GM23338 (cell line): Measurements from ENCODE around the gene MMD. TPM values are rescaled to one million over a fixed set of nuclear protein-coding genes. Genes with fewer than 3 reads are reported as not detected.

Experiments
- ATAC-seq: fragments of 200-7000 bp; cut with Tn5 transposase; 3 replicates; pipeline ENCODE4 v1.9.1; 2020
- DNase-seq: peaks from one replicate; pipeline ENCODE4 v3.0.0-alpha.2; 2015; ENCODE audit warnings: low spot score
- H2AFZ ChIP-seq: fragments of 200-600 bp; sonication (generic); 2 replicates; pipeline ENCODE4 v1.8.0; 2016; ENCODE audit warnings: antibody characterized with exemption, mild to moderate bottlenecking, moderate library complexity
- H3F3A ChIP-seq: fragments of 200-600 bp; sonication (generic); replicated peaks from 2 replicates; pipeline ENCODE4 v1.8.0; 2017; ENCODE audit warnings: antibody characterized with exemption, mixed run types, low read depth
- H3K27ac ChIP-seq: fragments of 200-600 bp; sonication (generic); 2 replicates; pipeline ENCODE4 v1.6.1; 2016; ENCODE audit warnings: low read depth
- H3K27me3 ChIP-seq: fragments of 200-600 bp; sonication (generic); 2 replicates; pipeline ENCODE4 v1.8.0; 2016; ENCODE audit warnings: mild to moderate bottlenecking, mixed run types, moderate library complexity; ENCODE audit not compliant: insufficient read depth
- H3K36me3 ChIP-seq: fragments of 200-600 bp; sonication (generic); 2 replicates; pipeline ENCODE4 v1.8.0; 2016; ENCODE audit warnings: mild to moderate bottlenecking; ENCODE audit not compliant: insufficient read depth
- H3K4me1 ChIP-seq: fragments of 200-600 bp; sonication (generic); 2 replicates; pipeline ENCODE4 v1.8.0; 2016; ENCODE audit warnings: mild to moderate bottlenecking, moderate library complexity; ENCODE audit not compliant: insufficient read depth
- H3K4me2 ChIP-seq: fragments of 200-600 bp; sonication (generic); 2 replicates; pipeline ENCODE4 v1.7.1; 2017; ENCODE audit warnings: mixed run types
- H3K4me3 ChIP-seq: fragments of 200-600 bp; sonication (generic); 2 replicates; pipeline ENCODE4 v1.6.1; 2016; ENCODE audit warnings: mixed run types
- H3K79me2 ChIP-seq: fragments of 200-600 bp; sonication (generic); replicated peaks from 2 replicates; pipeline ENCODE4 v1.8.0; 2017; ENCODE audit warnings: mild to moderate bottlenecking; ENCODE audit not compliant: insufficient read depth
- H3K9me2 ChIP-seq: fragments of 200-600 bp; sonication (generic); 2 replicates; pipeline ENCODE4 v1.8.0; 2017; ENCODE audit not compliant: insufficient read depth
- H4K20me1 ChIP-seq: fragments of 200-600 bp; sonication (generic); replicated peaks from 2 replicates; pipeline ENCODE4 v1.8.0; 2017; ENCODE audit warnings: mild to moderate bottlenecking; ENCODE audit not compliant: insufficient read depth
- H3K27ac Mint-ChIP-seq: 2 replicates; pipeline ENCODE4 v1.8.0; 2020; ENCODE audit warnings: inconsistent platforms, mild to moderate bottlenecking, moderate library complexity, mixed read lengths
- H3K27me3 Mint-ChIP-seq: 3 replicates; pipeline ENCODE4 v1.8.0; 2022; ENCODE audit warnings: low read depth, mild to moderate bottlenecking, moderate library complexity, mixed read lengths, inconsistent platforms; ENCODE audit not compliant: insufficient read depth, poor library complexity
- H3K36me3 Mint-ChIP-seq: 3 replicates; pipeline ENCODE4 v1.8.0; 2021; ENCODE audit warnings: low read depth, mild to moderate bottlenecking, inconsistent platforms, moderate library complexity, mixed read lengths
- H3K4me1 Mint-ChIP-seq: 3 replicates; pipeline ENCODE4 v1.8.0; 2020; ENCODE audit warnings: mild to moderate bottlenecking, inconsistent platforms, mixed read lengths
- H3K4me3 Mint-ChIP-seq: 3 replicates; pipeline ENCODE4 v1.8.0; 2021; ENCODE audit warnings: moderate library complexity, mild to moderate bottlenecking, inconsistent platforms, mixed read lengths
- H3K9me3 Mint-ChIP-seq: 3 replicates; pipeline ENCODE4 v1.8.0; 2020; ENCODE audit warnings: moderate library complexity, mild to moderate bottlenecking, inconsistent platforms, mixed read lengths
- CREB1 ChIP-seq: fragments of 250-450 bp; sonication (Bioruptor Pico); IDR thresholded peaks from 2 replicates; pipeline ENCODE4 v1.5.0; 2020; ENCODE audit warnings: low read depth, mild to moderate bottlenecking, moderate library complexity
- CTCF ChIP-seq, 2 experiments: fragments of 200-600 bp in 1 of 2; sonication (generic) in 1 of 2; conservative IDR thresholded peaks; 2 replicates each; pipeline versions ENCODE4 v1.5.1 to v1.6.1; 2016 to 2017; ENCODE audit warnings: antibody characterized with exemption in 2 of 2, low read depth in 2 of 2, mild to moderate bottlenecking in 2 of 2, moderate library complexity in 1 of 2
- EZH2phosphoT487 ChIP-seq: fragments of 200-600 bp; sonication (generic); IDR thresholded peaks from one replicate; pipeline ENCODE4 v1.8.1; 2018; ENCODE audit warnings: antibody characterized with exemption; ENCODE audit not compliant: unreplicated experiment
- JUNB ChIP-seq: IDR thresholded peaks from one replicate; pipeline ENCODE4 v1.6.1; 2016; ENCODE audit warnings: antibody characterized with exemption; ENCODE audit not compliant: unreplicated experiment
- POLR2AphosphoS5 ChIP-seq: IDR thresholded peaks from 2 replicates; pipeline ENCODE4 v1.6.1; 2016; ENCODE audit warnings: antibody characterized with exemption, low read depth
- REST ChIP-seq: IDR thresholded peaks from one replicate; pipeline ENCODE4 v1.6.1; 2018; ENCODE audit warnings: antibody characterized with exemption; ENCODE audit not compliant: unreplicated experiment
- STAT1 ChIP-seq: IDR thresholded peaks from one replicate; pipeline ENCODE4 v1.6.1; 2016; ENCODE audit warnings: antibody characterized with exemption; ENCODE audit not compliant: unreplicated experiment
- ZNF114 ChIP-seq: fragments of 250-450 bp; sonication (Bioruptor Pico); IDR thresholded peaks from 2 replicates; pipeline ENCODE4 v1.5.0; 2020; ENCODE audit warnings: mild to moderate bottlenecking, moderate library complexity
- ZNF331 ChIP-seq: fragments of 250-450 bp; sonication (Bioruptor Pico); IDR thresholded peaks from 2 replicates; pipeline ENCODE4 v1.5.0; 2020; ENCODE audit warnings: low read depth, mild to moderate bottlenecking, moderate library complexity
- ZNF462 ChIP-seq: fragments of 250-450 bp; sonication (Bioruptor Pico); IDR thresholded peaks from 2 replicates; pipeline ENCODE4 v1.5.0; 2020; ENCODE audit warnings: mild to moderate bottlenecking, moderate library complexity
- polyA plus RNA-seq: library from polyadenylated mRNA; unstranded; fragments of >200 nt; fragmentation: Nextera tagmentation; extraction: Ambion mirVana; gene quantifications from 2 replicates; pipeline ENCODE4 v1.2.1, GENCODE V29; 2016
- total RNA-seq: library from RNA; depleted of rRNA; stranded (reverse); fragments of >200 nt; shearing (Covaris generic); gene quantifications from 2 replicates; pipeline ENCODE4 v1.2.3, GENCODE V29; 2014

The MMD gene
- total and polyA plus RNA-seq, 2 experiments from 2014 or later = 46.4 to 47.0 TPM

- H3K4me3 ChIP-seq = no peak overlapping the region
- Mint-ChIP-seq H3K4me1 (peaks cover 16% of the 10 kb centered on the region), H3K27ac (no peak overlapping the region), H3K36me3 (no peaks in the 10 kb centered on the region; the same call in 1 of the 3 replicates), H3K27me3 (peaks cover 2% of the 10 kb centered on the region), H3K9me3 (peaks cover 5% of the 10 kb centered on the region), H3K4me3 (no peak overlapping the region)
- peak overlapping the region; percentile 49 for H2AFZ ChIP-seq
- no peaks in the 10 kb centered on the region; the same call in none of the 2 replicates for H3K9me2 ChIP-seq
- no peak for DNase-seq
- no peak overlapping the region for H3K4me2 ChIP-seq
- H4K20me1 ChIP-seq = no peaks in the 10 kb centered on the region
- H3K36me3 ChIP-seq = no peaks in the 10 kb centered on the region
- no peaks in the 10 kb centered on the region for H3K27me3 ChIP-seq
- TF ChIP-seq CREB1 (CRISPR knock-in tag) (no peak), ZNF331 (no peak), ZNF114 (CRISPR knock-in tag) (no peak), POLR2AphosphoS5 (no peak), EZH2phosphoT487 (no peak)
- H3K27ac ChIP-seq = no peak overlapping the region
- no peaks in the 10 kb centered on the region for H3K79me2 ChIP-seq
- no peak for ATAC-seq
- no peaks in the 10 kb centered on the region for H3F3A ChIP-seq
- peaks cover 17% of the 10 kb centered on the region for H3K4me1 ChIP-seq
These were observed 55.6 kb downstream of the MMD start for GRCh38 chr17:55366020-55366481.

- Histone ChIP-seq H3K4me3 (no peak overlapping the region), H3K4me2 (no peak overlapping the region), H3K36me3 (no peaks in the 10 kb centered on the region), H4K20me1 (no peaks in the 10 kb centered on the region), H3K79me2 (no peaks in the 10 kb centered on the region), H2AFZ (no peak overlapping the region), H3K9me2 (no peaks in the 10 kb centered on the region; the same call in 1 of the 2 replicates), H3K27me3 (no peaks in the 10 kb centered on the region), H3F3A (no peaks in the 10 kb centered on the region), H3K4me1 (peaks cover 17% of the 10 kb centered on the region), H3K27ac (no peak overlapping the region)
- no peak for ATAC-seq
- no peak for DNase-seq
- Mint-ChIP-seq H3K4me1 (peaks cover 16% of the 10 kb centered on the region), H3K27ac (no peak overlapping the region), H3K9me3 (peaks cover 8% of the 10 kb centered on the region; the same call in 2 of the 3 replicates), H3K36me3 (no peaks in the 10 kb centered on the region), H3K4me3 (no peak overlapping the region), H3K27me3 (no peaks in the 10 kb centered on the region)
- no peak for TF ChIP-seq ZNF462 (CRISPR knock-in tag)
- TF ChIP-seq ZNF331 = no peak
- TF ChIP-seq POLR2AphosphoS5 = no peak
- no peak for TF ChIP-seq REST
- no peak for TF ChIP-seq STAT1
- no peak for TF ChIP-seq EZH2phosphoT487
- TF ChIP-seq JUNB = no peak
- no peak for TF ChIP-seq CREB1 (CRISPR knock-in tag)
- TF ChIP-seq CTCF (conservative IDR thresholded peaks at IDR 0.05; ENCODE audit: low read depth in 2 of 2) = no peak
- TF ChIP-seq ZNF114 (CRISPR knock-in tag) = no peak
These were observed 58.6 kb downstream of the MMD start for GRCh38 chr17:55363033-55363432.
